BJ (cell line): ENCODE data around the gene TMEM256. TPM values are rescaled to one million over a fixed set of nuclear protein-coding genes. Genes with fewer than 3 reads are reported as not detected.

ENCODE experiments used
- CTCF ChIA-PET: fragments of 350-600 bp; formaldehyde crosslinking; extraction: SDS; loops from one replicate; lab custom pipeline; 2021; ENCODE audit warnings: antibody characterized with exemption, inconsistent platforms; lab: Yijun Ruan, JAX
- POLR2A ChIA-PET: fragments of 300-600 bp; sonication (Branson Sonifier 250); formaldehyde crosslinking; extraction: SDS; loops from one replicate; lab custom pipeline; 2021; ENCODE audit warnings: antibody characterized with exemption; lab: Charles Lee
- DNase-seq: peaks from one replicate; pipeline ENCODE4 v3.0.0-alpha.2; 2011; ENCODE audit warnings: low read depth
- H3K27me3 ChIP-seq: 2 replicates; pipeline ENCODE4 v1.6.0; 2011; ENCODE audit warnings: low read length; ENCODE audit not compliant: control insufficient read depth, insufficient read depth
- H3K36me3 ChIP-seq: 2 replicates; pipeline ENCODE4 v1.5.1; 2011; ENCODE audit warnings: low read length; ENCODE audit not compliant: control insufficient read depth, insufficient read depth
- H3K4me3 ChIP-seq: 2 replicates; pipeline ENCODE4 v1.5.1; 2011; ENCODE audit warnings: low read depth, mild to moderate bottlenecking, control low read depth, low read length
- CTCF ChIP-seq: IDR thresholded peaks from 2 replicates; pipeline ENCODE4 v1.5.1; 2011; ENCODE audit warnings: low read depth, mild to moderate bottlenecking, control low read depth, inconsistent platforms, low read length, moderate library complexity; ENCODE audit not compliant: insufficient read depth
- polyA plus RNA-seq: library from polyadenylated mRNA; depleted of rRNA; stranded (reverse); fragments of >200 nt; gene quantifications from 2 replicates; pipeline ENCODE4 v1.2.3, GENCODE V29; 2011; rRNA removed

The TMEM256 gene
- polyA plus RNA-seq, 1 experiment = 101 TPM

- Histone ChIP-seq H3K27me3 (no peaks in the 10 kb centered on the region), H3K4me3 (peak overlapping the region; percentile 8; the same call in 1 of the 2 replicates), H3K36me3 (no peaks in the 10 kb centered on the region)
- CTCF ChIA-PET = interaction anchor here (1.0 to 4.8 kb wide), 11 partner anchors 8 to 333 kb away, joined by 3 to 45 read pairs (median 22); partner anchors contain the start of genes SENP3, TMEM102, TMEM256 and TP53
- TF ChIP-seq CTCF = no peak
- DNase-seq = no peak
- POLR2A ChIA-PET = interaction anchor here (1.0 kb wide), 1 partner anchor 50 kb away, joined by 3 read pairs; the partner anchor contains the start of gene TMEM256
Observed at GRCh38 chr17:7354262-7354843, 49.5 kb downstream of the TMEM256 start.

Other genes with a start within 250 kb of the TMEM256 start
- gene ASGR1, start 224.7 kb downstream of the TMEM256 start, polyA plus RNA-seq = 0.56 and 0.59 TPM in 2 replicates
- 13.3 and 20.4 TPM in 2 replicates for gene DLG4, start 184.3 kb downstream of the TMEM256 start, polyA plus RNA-seq
- 335 and 517 TPM in 2 replicates for gene ACADVL, start 184.2 kb downstream of the TMEM256 start, polyA plus RNA-seq
- 3.6 and 5.0 TPM in 2 replicates for gene DVL2, start 169.6 kb downstream of the TMEM256 start, polyA plus RNA-seq
- 59.0 and 72.8 TPM in 2 replicates for gene PHF23, start 164.6 kb downstream of the TMEM256 start, polyA plus RNA-seq
- 762 and 865 TPM in 2 replicates for gene GABARAP, start 161.6 kb downstream of the TMEM256 start, polyA plus RNA-seq
- 117 and 129 TPM in 2 replicates for gene CTDNEP1, start 152.4 kb downstream of the TMEM256 start, polyA plus RNA-seq
- 29.8 and 35.6 TPM in 2 replicates for gene ELP5, start 151.9 kb downstream of the TMEM256 start, polyA plus RNA-seq
- gene CLDN7, start 141.6 kb downstream of the TMEM256 start, polyA plus RNA-seq = 1.5 and 2.1 TPM in 2 replicates
- 0.15 and 0.36 TPM in 2 replicates for gene SLC2A4, start 122.4 kb downstream of the TMEM256 start, polyA plus RNA-seq
- gene YBX2, start 109.5 kb downstream of the TMEM256 start, polyA plus RNA-seq = 0.11 TPM in 2 replicates
- 556 and 579 TPM in 2 replicates for gene EIF5A, start 96.5 kb downstream of the TMEM256 start, polyA plus RNA-seq
- gene GPS2, start 88.7 kb downstream of the TMEM256 start, polyA plus RNA-seq = 12.7 and 37.4 TPM in 2 replicates
- gene NEURL4, start 74.8 kb downstream of the TMEM256 start, polyA plus RNA-seq = 8.0 and 14.9 TPM in 2 replicates
- 1.7 and 2.0 TPM in 2 replicates for gene ACAP1, start 67.6 kb downstream of the TMEM256 start, polyA plus RNA-seq
- gene KCTD11, start 51.9 kb downstream of the TMEM256 start, polyA plus RNA-seq = 16.2 and 19.8 TPM in 2 replicates
- not detected in 2 replicates for gene TMEM95, start 48.9 kb downstream of the TMEM256 start, polyA plus RNA-seq
- gene TNK1, start 23.0 kb downstream of the TMEM256 start, polyA plus RNA-seq = 1.7 and 2.2 TPM in 2 replicates
- gene PLSCR3, start 9.6 kb downstream of the TMEM256 start, polyA plus RNA-seq = 40.1 and 76.1 TPM in 2 replicates
- 6.0 and 8.5 TPM in 2 replicates for gene NLGN2, start 3.7 kb upstream of the TMEM256 start, polyA plus RNA-seq
- gene SPEM1, start 16.2 kb upstream of the TMEM256 start, polyA plus RNA-seq = not detected in 2 replicates
- not detected in 2 replicates for gene SPEM2, start 21.5 kb upstream of the TMEM256 start, polyA plus RNA-seq
- gene SPEM3, start 24.8 kb upstream of the TMEM256 start, polyA plus RNA-seq = not detected in 2 replicates
- gene TMEM102, start 31.3 kb upstream of the TMEM256 start, polyA plus RNA-seq = 1.8 and 3.0 TPM in 2 replicates
- 0.50 and 0.98 TPM in 2 replicates for gene FGF11, start 35.4 kb upstream of the TMEM256 start, polyA plus RNA-seq
- gene CHRNB1, start 41.0 kb upstream of the TMEM256 start, polyA plus RNA-seq = 6.8 and 7.4 TPM in 2 replicates
- 23.6 and 25.9 TPM in 2 replicates for gene ZBTB4, start 75.5 kb upstream of the TMEM256 start, polyA plus RNA-seq
- gene SLC35G6, start 77.3 kb upstream of the TMEM256 start, polyA plus RNA-seq = not detected in 2 replicates
- gene POLR2A, start 80.3 kb upstream of the TMEM256 start, polyA plus RNA-seq = 21.5 and 27.7 TPM in 2 replicates
- 29.2 and 49.5 TPM in 2 replicates for gene TNFSF12, start 145.0 kb upstream of the TMEM256 start, polyA plus RNA-seq
- gene TNFSF13, start 154.7 kb upstream of the TMEM256 start, polyA plus RNA-seq = 2.0 and 2.4 TPM in 2 replicates
- gene SENP3, start 157.8 kb upstream of the TMEM256 start, polyA plus RNA-seq = 69.8 and 72.2 TPM in 2 replicates
- 58.2 and 93.2 TPM in 2 replicates for gene CD68, start 175.5 kb upstream of the TMEM256 start, polyA plus RNA-seq
- 142 and 174 TPM in 2 replicates for gene MPDU1, start 179.8 kb upstream of the TMEM256 start, polyA plus RNA-seq
- gene SOX15, start 186.0 kb upstream of the TMEM256 start, polyA plus RNA-seq = 0.34 and 0.49 TPM in 2 replicates
- gene FXR2, start 210.8 kb upstream of the TMEM256 start, polyA plus RNA-seq = 33.6 and 46.2 TPM in 2 replicates
- gene SAT2, start 223.7 kb upstream of the TMEM256 start, polyA plus RNA-seq = 33.9 and 37.4 TPM in 2 replicates
- gene SHBG, start 226.0 kb upstream of the TMEM256 start, polyA plus RNA-seq = 0.85 and 1.2 TPM in 2 replicates
- gene ATP1B2, start 246.8 kb upstream of the TMEM256 start, polyA plus RNA-seq = not detected in 2 replicates